Activated CD4-positive, alpha-beta T cell treated with anti-CD3 and anti-CD28 coated beads, Interleukin-2, Interleukin-4, amounts not matched to agents 100 ng/mL and 50 ng/mL, durations not matched to agents 16 hours and 8 hours (primary cell): ENCODE data around the gene DMBX1.

ENCODE experiments used
- DNase-seq: peaks from one replicate; pipeline ENCODE4 v3.0.0-alpha.2; 2020; ENCODE audit warnings: low spot score

DMBX1 gene

GRCh38 chr1:46483589-46483988 is 6.0 kb upstream of the DMBX1 start:
- DNase-seq: no peak

GRCh38 chr1:46484783-46485490 is 4.7 kb upstream of the DMBX1 start:
- DNase-seq: no peak

GRCh38 chr1:46485564-46486431 is 3.8 kb upstream of the DMBX1 start:
- no peak for DNase-seq

GRCh38 chr1:46486432-46487015 is 3.1 kb upstream of the DMBX1 start:
- no peak for DNase-seq

- peak; percentile 25 for DNase-seq
These were observed 1.8 kb upstream of the DMBX1 start for GRCh38 chr1:46487818-46488218.

GRCh38 chr1:46488343-46489168 is 1.1 kb upstream of the DMBX1 start:
- DNase-seq: no peak

GRCh38 chr1:46489169-46489637 is 433 bp upstream of the DMBX1 start:
- DNase-seq: no peak

GRCh38 chr1:46490406-46490655 is 695 bp downstream of the DMBX1 start:
- DNase-seq: no peak

GRCh38 chr1:46490656-46491442 is 1.2 kb downstream of the DMBX1 start:
- no peak for DNase-seq

GRCh38 chr1:46491443-46492268 is 2.0 kb downstream of the DMBX1 start:
- DNase-seq: no peak

GRCh38 chr1:46492269-46492853 is 2.7 kb downstream of the DMBX1 start:
- no peak for DNase-seq

- no peak for DNase-seq
These were observed 3.2 kb downstream of the DMBX1 start for GRCh38 chr1:46492871-46493270.

GRCh38 chr1:46493316-46494032 is 3.8 kb downstream of the DMBX1 start:
- no peak for DNase-seq

GRCh38 chr1:46494910-46495309 is 5.3 kb downstream of the DMBX1 start:
- DNase-seq: no peak

GRCh38 chr1:46495778-46496177 is 6.1 kb downstream of the DMBX1 start:
- no peak for DNase-seq

- no peak for DNase-seq
These were observed 6.9 kb downstream of the DMBX1 start for GRCh38 chr1:46496505-46496904.

GRCh38 chr1:46497020-46497419 is 7.4 kb downstream of the DMBX1 start:
- no peak for DNase-seq

- DNase-seq: no peak
These were observed 8.0 kb downstream of the DMBX1 start for GRCh38 chr1:46497665-46498064.

GRCh38 chr1:46501528-46501927 is 11.9 kb downstream of the DMBX1 start:
- no peak for DNase-seq

GRCh38 chr1:46503421-46503820 is 13.8 kb downstream of the DMBX1 start:
- DNase-seq: no peak
